HUDEP-2 (cell line): Measurements from ENCODE around the gene N4BP2L1.
"Not testable (repeated sequence)": the region's sequence is repeated elsewhere in the genome, so short reads cannot be mapped to it uniquely, and the experiment has no call there.

Experiments
- DNase-seq, 76 experiments: peaks; one replicate each; lab custom pipeline; 2025; ENCODE audit not compliant: unreplicated experiment in 76 of 76; lab: John Stamatoyannopoulos, UW

The N4BP2L1 gene

GRCh38 chr13:32403108-32403507, 24.8 kb downstream of the N4BP2L1 start:
- DNase-seq: no peak

GRCh38 chr13:32391101-32391619, 36.8 kb downstream of the N4BP2L1 start:
- no peak for DNase-seq

- DNase-seq: no peak
These were observed 37.4 kb downstream of the N4BP2L1 start for GRCh38 chr13:32390484-32390883.

GRCh38 chr13:32390048-32390447, 37.9 kb downstream of the N4BP2L1 start:
- DNase-seq: no peak

GRCh38 chr13:32385410-32385809, 42.5 kb downstream of the N4BP2L1 start:
- DNase-seq: no peak

- no peak for DNase-seq
These were observed 43.2 kb downstream of the N4BP2L1 start for GRCh38 chr13:32384702-32385101.

- DNase-seq: no peak
These were observed 43.9 kb downstream of the N4BP2L1 start for GRCh38 chr13:32383836-32384618.

GRCh38 chr13:32381539-32381938, 46.4 kb downstream of the N4BP2L1 start:
- DNase-seq: peak in 13 of 76 experiments; percentile 0 to 37 (median 16)

GRCh38 chr13:32378012-32378411, 49.9 kb downstream of the N4BP2L1 start:
- DNase-seq: no peak

GRCh38 chr13:32376642-32377415, 51.1 kb downstream of the N4BP2L1 start:
- no peak for DNase-seq

GRCh38 chr13:32370805-32371204, 57.1 kb downstream of the N4BP2L1 start:
- DNase-seq: no peak

- DNase-seq: no peak
These were observed 65.4 kb downstream of the N4BP2L1 start for GRCh38 chr13:32362574-32362973.

GRCh38 chr13:32355935-32356334, 72.0 kb downstream of the N4BP2L1 start:
- not testable (repeated sequence) for DNase-seq

- DNase-seq: no peak
These were observed 73.9 kb downstream of the N4BP2L1 start for GRCh38 chr13:32354040-32354439.

- DNase-seq: not testable (repeated sequence)
These were observed 77.0 kb downstream of the N4BP2L1 start for GRCh38 chr13:32350839-32351441.
